ENCODE data around the gene CPNE8. TPM values are rescaled to one million over a fixed set of nuclear protein-coding genes. Genes with fewer than 3 reads are reported as not detected.

The CPNE8 gene
- total RNA-seq, 1 donor from 2014 or later, result 6.1 TPM

GRCh38 chr12:38689195-38689594, 216.2 kb downstream of the CPNE8 start:
- DNase-seq (ENCODE audit: low spot score), result no peak
- intact Hi-C loops (cut with DNase I), result no loop called here

DNA sequence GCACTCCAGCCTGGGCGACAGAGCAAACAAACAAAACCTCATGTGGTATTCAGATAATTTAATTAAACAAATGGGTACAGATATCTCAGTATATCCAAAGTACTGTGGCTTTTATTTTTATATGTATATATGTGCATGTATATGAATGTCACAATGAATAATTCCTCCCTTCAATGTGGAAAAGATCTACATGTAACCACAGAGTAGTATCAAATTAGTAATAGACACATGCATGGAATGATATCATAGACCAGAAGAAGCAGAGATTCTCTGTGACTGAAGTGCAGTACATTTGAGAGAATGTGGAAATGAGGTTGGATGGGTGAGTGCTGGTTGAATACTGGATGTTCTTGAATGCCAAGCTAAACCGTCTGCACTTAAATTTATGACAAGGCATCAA, 222.9 kb downstream of the CPNE8 start:
- intact Hi-C loops (cut with DNase I), result no loop called here
- DNase-seq (ENCODE audit: low spot score), result no peak

GRCh38 chr12:38669530-38669929, 235.9 kb downstream of the CPNE8 start:
- DNase-seq (ENCODE audit: low spot score), result no peak
- intact Hi-C loops (cut with DNase I), result no loop called here

DNA sequence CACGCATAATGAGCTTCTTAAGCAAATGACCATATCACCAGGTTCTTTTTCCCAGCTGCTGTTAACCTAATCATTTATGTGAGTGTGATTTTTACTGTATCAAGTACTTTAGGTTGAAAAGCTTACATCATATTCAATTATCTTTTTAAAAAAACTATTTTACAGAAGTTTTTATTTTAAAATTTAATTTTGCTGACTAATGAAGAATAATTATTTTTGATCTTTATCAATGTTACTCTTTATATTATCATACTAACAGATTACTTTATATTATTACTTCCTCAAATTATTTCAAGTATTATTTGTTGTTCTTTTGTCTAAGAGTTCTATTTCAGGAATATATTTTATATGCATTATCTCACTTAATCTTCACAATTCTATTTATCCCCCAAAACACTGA, 236.3 kb downstream of the CPNE8 start:
- intact Hi-C loops (cut with DNase I), result no loop called here
- no peak for DNase-seq (ENCODE audit: low spot score)

DNA sequence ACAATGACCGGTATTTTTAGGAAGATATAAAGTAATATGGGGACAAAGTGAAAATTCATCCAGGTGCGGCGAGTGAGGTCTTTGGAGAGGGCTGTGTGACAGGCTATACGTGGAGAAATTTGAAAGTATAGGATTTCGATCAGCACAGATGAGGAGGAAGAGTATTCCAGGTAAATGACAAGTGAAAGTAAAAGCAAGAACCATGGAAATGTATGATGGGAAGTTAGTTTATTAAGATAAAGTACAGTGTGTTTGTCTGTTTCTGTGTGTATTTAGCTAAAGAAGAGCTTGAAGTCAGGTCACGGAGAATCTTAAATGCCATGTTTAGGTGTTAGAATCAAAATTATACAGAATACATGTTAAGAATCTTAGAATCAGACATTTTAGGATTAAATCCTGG, 239.0 kb downstream of the CPNE8 start:
- intact Hi-C loops (cut with DNase I), result no loop called here
- DNase-seq (ENCODE audit: low spot score), result no peak

DNA sequence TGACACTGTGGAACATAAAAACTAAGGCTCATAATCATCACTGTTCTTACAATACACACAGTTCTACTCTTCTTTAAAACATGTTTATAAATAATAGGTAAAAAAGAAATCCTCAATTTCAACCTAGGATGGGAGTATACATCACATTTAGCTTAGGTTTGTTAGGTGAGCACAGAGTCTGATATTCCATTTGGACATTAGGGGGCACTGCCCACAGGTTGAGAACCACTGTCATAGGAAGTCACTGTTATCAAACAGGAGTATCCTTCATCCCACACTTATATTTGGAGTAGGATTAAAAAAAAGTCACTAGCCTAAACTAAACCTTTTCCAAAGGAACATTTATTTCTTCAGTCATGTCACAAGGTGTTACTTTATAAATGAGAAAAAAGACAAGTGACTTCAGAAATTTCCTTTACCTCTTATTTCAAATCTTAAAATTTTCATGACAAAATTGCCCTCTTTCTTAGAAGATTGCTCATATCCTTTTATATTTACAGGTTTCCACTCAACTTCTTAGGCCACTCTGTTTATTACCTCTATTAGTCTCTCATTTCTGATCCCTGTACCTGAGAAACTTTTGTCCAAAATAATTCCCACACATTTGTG, 240.6 kb downstream of the CPNE8 start:
- intact Hi-C loops (cut with DNase I), result no loop called here
- no peak for DNase-seq (ENCODE audit: low spot score)

- DNase-seq (ENCODE audit: low spot score), result no peak
- intact Hi-C loops (cut with DNase I), result no loop called here
These were observed 242.6 kb downstream of the CPNE8 start for GRCh38 chr12:38662829-38663228.

DNA sequence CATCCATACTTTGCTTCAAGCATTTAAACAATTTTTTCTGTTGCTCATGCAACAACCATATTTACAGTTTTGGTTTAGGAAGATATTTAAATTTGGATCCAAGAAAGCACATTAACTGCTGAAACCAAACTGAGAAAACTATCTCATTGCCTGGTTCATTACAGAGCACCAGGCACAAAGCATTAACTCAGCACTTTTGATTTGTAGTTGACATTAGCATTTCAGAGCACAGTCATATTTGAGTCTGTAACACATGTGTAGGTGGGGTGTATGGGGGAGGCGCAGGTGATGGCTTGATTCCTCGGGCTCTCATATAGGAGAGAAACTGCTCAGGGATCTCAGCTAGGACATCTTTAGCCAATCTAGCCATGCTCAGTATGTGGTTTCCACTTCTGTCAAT, 251.7 kb downstream of the CPNE8 start:
- DNase-seq (ENCODE audit: low spot score), result no peak
- intact Hi-C loops (cut with DNase I), result no loop called here

GRCh38 chr12:38648813-38649212, 256.6 kb downstream of the CPNE8 start:
- intact Hi-C loops (cut with DNase I), result no loop called here
- DNase-seq (ENCODE audit: low spot score), result no peak

DNA sequence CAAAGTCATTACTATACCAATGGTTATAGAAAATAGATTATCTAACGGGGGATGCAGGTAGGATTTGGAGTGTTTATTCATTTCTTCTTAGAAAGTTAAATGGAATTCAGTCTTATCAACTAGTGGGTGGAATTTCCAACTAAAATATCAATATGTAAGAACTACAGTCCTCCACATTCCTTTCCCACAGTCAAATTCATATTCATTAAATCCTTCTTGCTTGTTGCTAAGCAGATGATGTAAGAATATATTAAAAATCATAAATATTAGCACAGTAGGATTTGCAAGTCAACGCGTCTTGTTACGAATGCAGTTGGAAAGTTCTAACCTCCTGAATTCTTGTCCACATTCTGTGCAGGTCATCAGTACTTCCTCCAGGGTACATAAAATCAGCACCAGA, 259.2 kb downstream of the CPNE8 start:
- intact Hi-C loops (cut with DNase I), result no loop called here
- DNase-seq (ENCODE audit: low spot score), result no peak

GRCh38 chr12:38639625-38640024, 265.8 kb downstream of the CPNE8 start:
- DNase-seq (ENCODE audit: low spot score), result no peak
- intact Hi-C loops (cut with DNase I), result no loop called here

GRCh38 chr12:38638401-38638800, 267.0 kb downstream of the CPNE8 start:
- intact Hi-C loops (cut with DNase I), result no loop called here
- no peak for DNase-seq (ENCODE audit: low spot score)

GRCh38 chr12:38633511-38633910, 271.9 kb downstream of the CPNE8 start:
- DNase-seq (ENCODE audit: low spot score), result no peak
- intact Hi-C loops (cut with DNase I), result no loop called here

- DNase-seq (ENCODE audit: low spot score), result no peak
- intact Hi-C loops (cut with DNase I), result no loop called here
These were observed 276.3 kb downstream of the CPNE8 start for GRCh38 chr12:38629064-38629463.

DNA sequence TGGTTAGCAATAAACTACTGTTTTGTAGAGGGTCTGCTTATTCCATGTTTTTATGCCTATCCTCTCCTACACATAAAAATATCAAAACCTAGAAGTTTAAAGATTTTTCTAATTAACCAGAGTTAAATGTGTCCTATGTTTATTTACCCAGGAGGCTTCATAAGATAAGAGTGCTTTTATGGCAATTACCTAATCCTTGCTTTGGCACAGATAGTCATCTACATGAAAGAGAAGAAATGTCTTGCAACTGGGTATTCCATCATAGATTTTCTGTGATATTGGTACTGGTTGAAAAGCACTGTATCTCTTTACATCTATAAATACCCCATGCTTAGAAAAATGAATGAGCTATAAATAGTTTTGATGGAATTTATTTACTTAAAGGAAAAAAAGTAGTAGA, 277.1 kb downstream of the CPNE8 start:
- DNase-seq (ENCODE audit: low spot score), result no peak
- intact Hi-C loops (cut with DNase I), result no loop called here

- intact Hi-C loops (cut with DNase I), result no loop called here
- DNase-seq (ENCODE audit: low spot score), result no peak
These were observed 280.1 kb downstream of the CPNE8 start for GRCh38 chr12:38625306-38625705.

GRCh38 chr12:38614171-38614570, 291.2 kb downstream of the CPNE8 start:
- intact Hi-C loops (cut with DNase I), result no loop called here

GRCh38 chr12:38610808-38611350, 294.5 kb downstream of the CPNE8 start:
- DNase-seq (ENCODE audit: low spot score), result no peak
- intact Hi-C loops (cut with DNase I), result no loop called here

More at GRCh38 chr12:38614171-38614570, 291.2 kb downstream of the CPNE8 start:
- DNase-seq (ENCODE audit: low spot score), result no peak

- intact Hi-C loops (cut with DNase I), result no loop called here
- no peak for DNase-seq (ENCODE audit: low spot score)
These were observed 298.1 kb downstream of the CPNE8 start for GRCh38 chr12:38607295-38607694.
